ENCODE results near the gene GRAP. TPM values are rescaled to one million over a fixed set of nuclear protein-coding genes. Genes with fewer than 3 reads are reported as not detected.

GRAP gene
- polyA plus RNA-seq, 4 donors: 2.7 to 8.1 (median 5.9) TPM; not detected in 1

- H3K9me3 ChIP-seq (ENCODE audit: control insufficient read depth in 2 of 2, insufficient read depth in 1 of 2, low read depth in 1 of 2, low read length in 1 of 2): peaks cover 0 to 12% of the 10 kb centered on the region in 2 donors
- H3K4me1 ChIP-seq (ENCODE audit: control insufficient read depth in 3 of 3, insufficient read depth in 2 of 3, low read depth in 1 of 3, low read length in 2 of 3): peaks cover 0 to 62% (median 0%) of the 10 kb centered on the region in 3 donors
- 79 to 97% (median 88%) methylated on average over 2 of the region's 2 CpGs for WGBS, 3 donors
- H3K27me3 ChIP-seq (ENCODE audit: control insufficient read depth in 3 of 3, insufficient read depth in 3 of 3, low read length in 3 of 3): no peaks in the 10 kb centered on the region
- peak overlapping the region in 1 of 3 donors; percentile 24 for H3K27ac ChIP-seq (ENCODE audit: low read depth in 1 of 3, low read length in 2 of 3)
- H3K4me3 ChIP-seq (ENCODE audit: low read depth in 1 of 3, low read length in 3 of 3): no peak overlapping the region
- DNase-seq: no peak
- FAIRE-seq: no peak
- peaks cover 0 to 85% (median 0%) of the 10 kb centered on the region in 3 donors for H3K36me3 ChIP-seq (ENCODE audit: control insufficient read depth in 3 of 3, insufficient read depth in 2 of 3, low read depth in 1 of 3, low read length in 3 of 3)
These were observed 50.3 kb downstream of the GRAP start for GRCh38 chr17:18996458-18996857.

DNA sequence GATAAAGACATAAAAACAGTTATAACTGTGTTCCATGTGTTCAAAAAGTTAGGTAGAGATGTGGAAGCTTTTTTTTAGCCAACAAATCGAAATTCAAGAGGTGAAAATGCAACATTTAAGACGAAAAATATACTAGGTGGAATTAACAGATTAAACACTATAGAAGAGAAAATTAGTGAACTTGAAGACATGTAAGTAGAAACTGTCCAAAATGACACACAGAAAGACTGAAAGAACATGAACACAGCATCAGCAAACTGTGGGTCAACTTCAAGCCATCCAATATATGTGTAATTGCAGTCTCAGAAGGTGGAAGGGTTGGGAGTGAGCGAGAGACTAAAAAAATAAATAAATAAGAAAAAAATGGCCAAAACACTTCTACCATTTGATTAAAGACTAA, 51.5 kb downstream of the GRAP start:
- H3K4me1 ChIP-seq (ENCODE audit: control insufficient read depth in 3 of 3, insufficient read depth in 2 of 3, low read depth in 1 of 3, low read length in 2 of 3): peaks cover 0 to 63% (median 0%) of the 10 kb centered on the region in 3 donors
- peak overlapping the region in 1 of 3 donors; percentile 58 for H3K27ac ChIP-seq (ENCODE audit: low read depth in 1 of 3, low read length in 2 of 3)
- no peak for FAIRE-seq
- WGBS, 3 donors: 94 to 98% (median 97%) methylated on average over 3 of the region's 3 CpGs
- H3K36me3 ChIP-seq (ENCODE audit: control insufficient read depth in 3 of 3, insufficient read depth in 2 of 3, low read depth in 1 of 3, low read length in 3 of 3): peaks cover 0 to 85% (median 0%) of the 10 kb centered on the region in 3 donors
- no peak for DNase-seq
- H3K27me3 ChIP-seq (ENCODE audit: control insufficient read depth in 3 of 3, insufficient read depth in 3 of 3, low read length in 3 of 3): no peaks in the 10 kb centered on the region
- H3K4me3 ChIP-seq (ENCODE audit: low read depth in 1 of 3, low read length in 3 of 3): no peak overlapping the region
- peaks cover 0 to 12% of the 10 kb centered on the region in 2 donors for H3K9me3 ChIP-seq (ENCODE audit: control insufficient read depth in 2 of 2, insufficient read depth in 1 of 2, low read depth in 1 of 2, low read length in 1 of 2)

DNA sequence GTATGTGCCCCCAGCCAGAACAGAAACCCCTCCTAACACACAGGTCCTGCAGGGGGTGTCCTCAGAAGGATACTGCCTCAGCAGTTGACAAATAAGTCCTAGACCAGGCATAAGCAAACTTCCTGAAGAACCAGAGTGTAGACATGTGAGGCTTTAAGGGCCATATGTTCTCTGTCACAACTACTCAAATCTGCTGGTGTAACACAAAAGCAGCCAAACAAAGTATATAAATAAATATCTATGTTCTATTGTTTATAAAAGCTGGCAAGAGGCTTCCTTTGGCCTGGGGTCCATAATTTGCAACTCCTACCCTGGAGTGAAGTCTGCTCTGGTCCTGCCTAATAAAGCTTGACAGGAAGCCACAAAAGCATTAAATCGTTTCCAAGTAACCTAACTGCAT, 52.1 kb downstream of the GRAP start:
- DNase-seq (no peak), FAIRE-seq (no peak)
- no peak overlapping the region for H3K4me3 ChIP-seq (ENCODE audit: low read depth in 1 of 3, low read length in 3 of 3)
- peaks cover 0 to 85% (median 0%) of the 10 kb centered on the region in 3 donors for H3K36me3 ChIP-seq (ENCODE audit: control insufficient read depth in 3 of 3, insufficient read depth in 2 of 3, low read depth in 1 of 3, low read length in 3 of 3)
- peak overlapping the region in 1 of 3 donors; percentile 58 for H3K27ac ChIP-seq (ENCODE audit: low read depth in 1 of 3, low read length in 2 of 3)
- WGBS, 3 donors: 23 to 66% (median 53%) methylated on average over 1 of the region's 1 CpG
- H3K9me3 ChIP-seq (ENCODE audit: control insufficient read depth in 2 of 2, insufficient read depth in 1 of 2, low read depth in 1 of 2, low read length in 1 of 2): peaks cover 0 to 12% of the 10 kb centered on the region in 2 donors
- H3K27me3 ChIP-seq (ENCODE audit: control insufficient read depth in 3 of 3, insufficient read depth in 3 of 3, low read length in 3 of 3): no peaks in the 10 kb centered on the region
- peaks cover 0 to 61% (median 0%) of the 10 kb centered on the region in 3 donors for H3K4me1 ChIP-seq (ENCODE audit: control insufficient read depth in 3 of 3, insufficient read depth in 2 of 3, low read depth in 1 of 3, low read length in 2 of 3)

DNA sequence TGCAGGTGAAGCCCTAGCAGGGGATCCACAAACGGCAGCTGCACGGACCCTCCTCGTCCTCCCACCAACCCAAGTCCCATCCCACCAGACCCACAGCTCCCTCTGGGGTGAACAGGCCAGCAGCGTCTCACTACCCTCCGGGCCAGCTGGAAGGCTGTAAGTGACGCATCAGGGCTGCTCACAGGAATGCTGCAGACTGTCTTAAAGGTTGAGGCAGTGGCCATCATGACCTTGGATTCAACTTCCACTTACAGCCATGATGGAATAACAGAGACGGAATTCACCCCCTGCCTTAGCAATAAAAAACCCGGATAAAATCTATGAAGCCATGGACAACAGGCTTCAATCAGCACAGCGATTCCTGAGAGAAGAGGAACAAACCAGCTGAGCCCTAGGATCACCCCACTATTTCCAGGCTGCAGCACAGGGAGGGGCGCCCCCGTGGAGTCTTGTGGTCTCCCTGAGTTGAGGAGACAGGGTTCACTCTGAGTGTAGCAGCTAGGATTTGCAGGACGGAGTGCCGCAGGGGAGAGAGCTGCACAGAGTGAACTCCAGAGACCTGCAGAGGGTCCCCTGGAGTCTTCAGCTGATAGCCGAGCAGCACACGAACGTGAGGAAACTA, 52.7 kb downstream of the GRAP start:
- Histone ChIP-seq H3K4me3 (ENCODE audit: low read depth in 1 of 3, low read length in 3 of 3) (no peak overlapping the region), H3K27me3 (ENCODE audit: control insufficient read depth in 3 of 3, insufficient read depth in 3 of 3, low read length in 3 of 3) (no peaks in the 10 kb centered on the region), H3K36me3 (ENCODE audit: control insufficient read depth in 3 of 3, insufficient read depth in 2 of 3, low read depth in 1 of 3, low read length in 3 of 3) (peaks cover 0 to 85% (median 2%) of the 10 kb centered on the region in 3 donors), H3K9me3 (ENCODE audit: control insufficient read depth in 2 of 2, insufficient read depth in 1 of 2, low read depth in 1 of 2, low read length in 1 of 2) (peaks cover 0 to 12% of the 10 kb centered on the region in 2 donors), H3K27ac (ENCODE audit: low read depth in 1 of 3, low read length in 2 of 3) (peak overlapping the region in 1 of 3 donors; percentile 58), H3K4me1 (ENCODE audit: control insufficient read depth in 3 of 3, insufficient read depth in 2 of 3, low read depth in 1 of 3, low read length in 2 of 3) (peaks cover 0 to 62% (median 0%) of the 10 kb centered on the region in 3 donors)
- 55 to 79% (median 66%) methylated on average over 16 of the region's 16 CpGs for WGBS, 3 donors
- FAIRE-seq (no peak), DNase-seq (peak in 1 of 2 donors; percentile 62)

DNA sequence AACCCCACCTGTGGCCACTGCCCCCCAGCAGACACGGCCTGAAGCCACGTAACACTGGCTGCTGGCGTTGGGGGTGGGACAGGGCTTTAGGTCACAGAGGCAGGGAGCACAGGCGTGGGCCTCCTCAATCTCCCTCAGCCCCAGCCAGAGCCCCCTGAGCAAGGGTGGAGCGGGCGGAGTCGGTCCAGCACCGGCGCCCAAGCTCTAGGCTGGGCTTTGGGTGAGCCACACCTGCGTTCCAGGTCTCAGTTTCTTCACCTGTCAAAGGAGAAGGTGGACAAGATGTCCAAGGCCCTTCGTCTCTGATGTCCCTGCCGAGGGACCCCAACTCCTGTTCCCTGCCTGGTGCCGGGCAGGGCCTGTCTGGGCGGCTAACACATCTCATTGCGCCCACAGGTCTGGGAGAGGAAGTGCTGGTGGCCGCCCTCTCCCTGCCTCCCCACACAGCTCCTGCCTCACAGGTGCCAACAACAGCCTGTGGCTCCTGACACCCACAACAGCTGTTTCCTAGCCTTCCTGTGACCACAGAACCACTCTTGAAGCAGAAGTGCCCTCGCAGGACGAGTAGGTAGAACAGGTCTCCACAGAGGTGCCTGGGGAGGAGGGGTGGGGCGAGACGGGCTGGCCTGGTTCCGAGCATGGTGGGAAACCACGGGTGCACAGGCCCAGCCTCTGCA, 54.2 kb downstream of the GRAP start:
- Histone ChIP-seq H3K36me3 (ENCODE audit: control insufficient read depth in 3 of 3, insufficient read depth in 2 of 3, low read depth in 1 of 3, low read length in 3 of 3) (peaks cover 0 to 84% (median 2%) of the 10 kb centered on the region in 3 donors), H3K4me3 (ENCODE audit: low read depth in 1 of 3, low read length in 3 of 3) (no peak overlapping the region), H3K9me3 (ENCODE audit: control insufficient read depth in 2 of 2, insufficient read depth in 1 of 2, low read depth in 1 of 2, low read length in 1 of 2) (peaks cover 0 to 17% of the 10 kb centered on the region in 2 donors), H3K27ac (ENCODE audit: low read depth in 1 of 3, low read length in 2 of 3) (no peak overlapping the region), H3K27me3 (ENCODE audit: control insufficient read depth in 3 of 3, insufficient read depth in 3 of 3, low read length in 3 of 3) (no peaks in the 10 kb centered on the region), H3K4me1 (ENCODE audit: control insufficient read depth in 3 of 3, insufficient read depth in 2 of 3, low read depth in 1 of 3, low read length in 2 of 3) (peaks cover 0 to 64% (median 3%) of the 10 kb centered on the region in 3 donors)
- FAIRE-seq (no peak), DNase-seq (no peak)
- 76 to 83% (median 82%) methylated on average over 22 of the region's 22 CpGs for WGBS, 3 donors

DNA sequence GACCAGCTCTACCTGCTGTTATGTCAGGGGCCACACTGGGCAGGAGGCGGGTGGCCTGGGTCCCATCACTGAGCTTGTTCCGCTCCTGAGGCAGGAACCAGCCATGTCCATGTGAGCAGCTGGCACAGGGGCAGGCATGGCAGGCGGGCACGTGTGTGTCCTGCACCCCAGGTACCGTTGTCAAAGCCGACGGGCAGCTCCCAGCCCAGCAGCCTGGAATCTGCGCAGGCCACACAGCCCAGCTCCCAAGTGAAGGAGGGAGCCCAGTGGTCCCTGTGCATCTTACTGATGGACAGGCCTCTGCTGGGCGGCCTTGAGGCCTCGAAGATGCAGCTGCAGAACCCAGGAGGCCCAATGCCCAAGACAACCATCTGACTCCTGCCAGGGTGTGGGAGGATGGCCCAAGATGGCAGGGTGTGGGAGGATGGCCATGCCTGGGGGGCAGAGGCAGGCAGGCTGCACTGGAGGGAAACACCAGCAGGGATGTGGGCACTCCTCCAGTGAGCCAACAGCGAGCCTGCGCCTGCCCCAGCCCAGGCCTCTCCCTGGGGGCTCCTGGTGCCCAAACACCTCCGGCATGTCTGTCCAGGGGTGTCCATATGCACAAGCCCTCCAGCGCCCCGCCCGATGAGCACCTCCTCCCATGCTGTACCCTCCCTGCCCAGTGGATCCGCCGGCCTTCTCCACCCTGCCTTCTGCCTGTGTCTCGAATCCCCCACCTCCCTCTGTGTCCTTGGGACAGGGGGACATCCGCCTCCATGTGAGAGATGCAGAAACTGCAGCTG, 55.0 kb downstream of the GRAP start:
- H3K27ac ChIP-seq (ENCODE audit: low read depth in 1 of 3, low read length in 2 of 3): peak overlapping the region in 1 of 3 donors; percentile 93
- no peaks in the 10 kb centered on the region for H3K27me3 ChIP-seq (ENCODE audit: control insufficient read depth in 3 of 3, insufficient read depth in 3 of 3, low read length in 3 of 3)
- H3K4me1 ChIP-seq (ENCODE audit: control insufficient read depth in 3 of 3, insufficient read depth in 2 of 3, low read depth in 1 of 3, low read length in 2 of 3): peaks cover 0 to 61% (median 3%) of the 10 kb centered on the region in 3 donors
- no peak for DNase-seq
- peaks cover 0 to 84% (median 2%) of the 10 kb centered on the region in 3 donors for H3K36me3 ChIP-seq (ENCODE audit: control insufficient read depth in 3 of 3, insufficient read depth in 2 of 3, low read depth in 1 of 3, low read length in 3 of 3)
- no peak overlapping the region for H3K4me3 ChIP-seq (ENCODE audit: low read depth in 1 of 3, low read length in 3 of 3)
- FAIRE-seq: no peak
- 90 to 93% (median 91%) methylated on average over 20 of the region's 20 CpGs for WGBS, 3 donors
- H3K9me3 ChIP-seq (ENCODE audit: control insufficient read depth in 2 of 2, insufficient read depth in 1 of 2, low read depth in 1 of 2, low read length in 1 of 2): peaks cover 0 to 17% of the 10 kb centered on the region in 2 donors

- H3K4me1 ChIP-seq (ENCODE audit: control insufficient read depth in 3 of 3, insufficient read depth in 2 of 3, low read depth in 1 of 3, low read length in 2 of 3): peaks cover 0 to 59% (median 3%) of the 10 kb centered on the region in 3 donors
- DNase-seq (no peak), FAIRE-seq (no peak)
- peak overlapping the region in 2 of 3 donors; percentile 53 to 93 for H3K27ac ChIP-seq (ENCODE audit: low read depth in 1 of 3, low read length in 2 of 3)
- no peaks in the 10 kb centered on the region for H3K27me3 ChIP-seq (ENCODE audit: control insufficient read depth in 3 of 3, insufficient read depth in 3 of 3, low read length in 3 of 3)
- peaks cover 0 to 6% of the 10 kb centered on the region in 2 donors for H3K9me3 ChIP-seq (ENCODE audit: control insufficient read depth in 2 of 2, insufficient read depth in 1 of 2, low read depth in 1 of 2, low read length in 1 of 2)
- H3K4me3 ChIP-seq (ENCODE audit: low read depth in 1 of 3, low read length in 3 of 3): no peak overlapping the region
- peaks cover 0 to 89% (median 9%) of the 10 kb centered on the region in 3 donors for H3K36me3 ChIP-seq (ENCODE audit: control insufficient read depth in 3 of 3, insufficient read depth in 2 of 3, low read depth in 1 of 3, low read length in 3 of 3)
- 74 to 93% (median 83%) methylated on average over 6 of the region's 6 CpGs for WGBS, 3 donors
These were observed 56.4 kb downstream of the GRAP start for GRCh38 chr17:18990331-18990730.

- FAIRE-seq (no peak), DNase-seq (peak; percentile 93 to 94)
- Histone ChIP-seq H3K27ac (ENCODE audit: low read depth in 1 of 3, low read length in 2 of 3) (peak overlapping the region; percentile 15 to 93 (median 89)), H3K9me3 (ENCODE audit: control insufficient read depth in 2 of 2, insufficient read depth in 1 of 2, low read depth in 1 of 2, low read length in 1 of 2) (peaks cover 0 to 5% of the 10 kb centered on the region in 2 donors), H3K36me3 (ENCODE audit: control insufficient read depth in 3 of 3, insufficient read depth in 2 of 3, low read depth in 1 of 3, low read length in 3 of 3) (peaks cover 0 to 98% (median 9%) of the 10 kb centered on the region in 3 donors), H3K4me1 (ENCODE audit: control insufficient read depth in 3 of 3, insufficient read depth in 2 of 3, low read depth in 1 of 3, low read length in 2 of 3) (peaks cover 0 to 53% (median 3%) of the 10 kb centered on the region in 3 donors), H3K4me3 (ENCODE audit: low read depth in 1 of 3, low read length in 3 of 3) (no peak overlapping the region), H3K27me3 (ENCODE audit: control insufficient read depth in 3 of 3, insufficient read depth in 3 of 3, low read length in 3 of 3) (no peaks in the 10 kb centered on the region)
- 40 to 69% (median 44%) methylated on average over 9 of the region's 9 CpGs for WGBS, 3 donors
These were observed 58.1 kb downstream of the GRAP start for GRCh38 chr17:18988546-18989173.
